HG03575 (cell line): Measurements from ENCODE around the gene NRG4.

Experiments
- ATAC-seq: cut with Tn5 transposase; IDR thresholded peaks from one replicate; pipeline ENCODE4 v1.9.1; 2021; ENCODE audit not compliant: unreplicated experiment, insufficient number of reproducible peaks, low FRiP score; ENCODE audit errors: extremely low read depth

Gene NRG4

DNA sequence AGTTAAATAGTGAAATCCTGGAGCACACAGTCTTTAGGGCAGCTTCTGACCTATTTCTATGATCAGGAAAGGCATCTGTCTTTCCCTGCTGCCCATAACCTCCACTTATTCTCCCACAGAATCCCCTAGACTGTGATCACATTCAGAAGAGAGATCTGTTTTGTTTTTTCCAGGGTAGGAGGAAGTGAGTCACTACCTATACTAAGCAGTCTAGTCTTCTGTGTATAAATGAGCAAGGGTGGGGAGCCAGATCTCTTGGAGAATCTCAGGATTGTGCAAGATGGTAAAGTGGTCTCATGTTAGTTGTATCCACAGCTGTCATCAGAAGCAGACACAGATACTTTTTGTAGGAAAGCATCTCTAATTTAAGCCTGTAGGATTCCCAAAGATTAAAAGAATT is 120.3 kb downstream of the NRG4 start:
- no peak for ATAC-seq
